G401 (cell line): Measurements from ENCODE around the gene KCNK6. TPM values are rescaled to one million over a fixed set of nuclear protein-coding genes. Genes with fewer than 3 reads are reported as not detected.

Source experiments
- DNase-seq: peaks from one replicate; pipeline ENCODE4 v3.0.0-alpha.2; 2015; ENCODE audit warnings: low spot score
- in situ Hi-C: cut with HindIII; loops from 2 replicates; pipeline ENCODE4 v1.10.0; 2016; ENCODE audit warnings: low sequenced_read_pairs, mixed read lengths
- total RNA-seq: library from RNA; depleted of rRNA; stranded (reverse); fragments of >200 nt; shearing (Covaris generic); gene quantifications from 2 replicates; pipeline ENCODE4 v1.2.3, GENCODE V29; 2014

Gene KCNK6
- total RNA-seq, 1 experiment from 2014 or later: 1.4 TPM

DNA sequence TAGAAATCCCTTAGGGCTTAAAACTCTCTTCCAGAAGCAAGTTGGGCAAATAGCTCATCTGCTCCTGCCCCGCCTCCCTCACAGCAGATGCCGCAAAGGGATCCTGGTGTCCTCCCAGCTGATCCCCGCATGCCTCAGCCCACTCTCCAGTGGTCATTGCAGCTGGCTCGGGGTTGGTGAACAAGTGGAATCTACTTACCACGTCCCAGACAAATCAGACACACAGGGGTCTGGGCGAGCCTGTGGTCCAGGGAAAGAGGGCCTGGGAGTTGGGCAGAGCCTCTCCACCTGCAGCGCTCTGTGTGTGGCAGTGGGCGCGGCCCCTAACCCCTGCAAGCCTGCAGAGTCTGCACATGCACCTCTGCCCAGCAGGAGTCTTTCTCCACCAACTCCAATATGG, 26.4 kb upstream of the KCNK6 start:
- in situ Hi-C loops: no loop called here
- DNase-seq: no peak

DNA sequence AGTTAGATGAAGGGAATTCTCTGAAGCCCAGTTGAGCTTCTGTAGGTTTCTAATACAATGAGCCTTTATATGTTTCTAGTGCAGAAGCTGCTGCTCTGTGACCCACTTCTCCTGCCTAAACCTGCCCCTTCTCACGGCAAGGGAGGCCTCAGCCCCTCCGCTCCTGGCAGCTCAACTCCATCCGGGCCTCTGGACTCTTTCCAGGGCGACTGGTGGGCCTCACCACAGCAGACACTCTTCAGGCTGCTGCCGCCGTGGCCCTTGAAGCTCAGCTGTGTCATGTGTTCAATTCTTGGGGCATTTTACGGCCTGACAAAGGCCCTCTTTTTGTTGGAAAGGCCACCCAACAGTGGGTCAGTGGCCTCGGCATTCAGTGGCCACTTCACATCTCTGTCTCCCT, 25.6 kb upstream of the KCNK6 start:
- in situ Hi-C loops: no loop called here
- DNase-seq: no peak

DNA sequence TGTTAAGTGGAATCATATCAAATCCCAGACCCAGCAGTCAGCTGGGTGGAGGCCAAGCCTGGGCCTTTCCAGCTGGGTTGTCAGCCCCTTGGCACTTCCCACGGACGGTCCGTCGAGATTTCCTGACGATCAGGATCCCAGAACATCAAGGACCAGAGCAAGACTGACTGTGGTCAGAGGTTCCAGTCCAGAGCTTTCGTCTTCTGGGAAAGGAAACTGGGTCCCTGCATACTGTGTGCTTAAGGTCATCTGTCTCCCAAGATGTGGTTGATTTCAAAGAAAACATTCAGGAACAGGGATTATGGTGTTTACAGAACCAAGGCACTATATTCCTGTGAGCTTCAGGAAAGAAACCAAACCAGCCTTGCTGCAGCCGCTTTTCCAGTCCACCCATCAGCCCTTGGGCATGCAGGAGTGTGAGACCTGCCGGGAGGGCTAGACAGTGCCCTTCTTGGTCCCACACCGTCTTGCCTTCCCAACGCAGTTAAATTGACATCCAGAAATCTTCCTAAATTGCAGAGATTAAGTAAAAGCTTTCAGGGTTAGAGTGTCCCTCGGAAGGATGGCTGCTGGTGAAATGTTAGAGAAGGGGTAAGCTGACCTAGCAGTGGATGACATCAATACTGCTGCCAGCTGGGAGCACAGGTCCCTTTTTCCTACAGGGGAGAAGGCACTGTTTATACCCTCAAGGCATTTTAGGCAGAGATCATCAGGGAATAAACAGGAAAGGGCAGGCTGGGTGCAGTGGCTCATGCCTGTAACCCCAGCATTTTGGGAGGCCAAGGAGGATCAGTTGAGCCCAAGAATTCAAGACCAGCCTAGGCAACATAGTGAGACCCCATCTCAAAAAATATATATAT, 20.6 kb upstream of the KCNK6 start:
- in situ Hi-C loops: no loop called here
- no peak for DNase-seq

DNA sequence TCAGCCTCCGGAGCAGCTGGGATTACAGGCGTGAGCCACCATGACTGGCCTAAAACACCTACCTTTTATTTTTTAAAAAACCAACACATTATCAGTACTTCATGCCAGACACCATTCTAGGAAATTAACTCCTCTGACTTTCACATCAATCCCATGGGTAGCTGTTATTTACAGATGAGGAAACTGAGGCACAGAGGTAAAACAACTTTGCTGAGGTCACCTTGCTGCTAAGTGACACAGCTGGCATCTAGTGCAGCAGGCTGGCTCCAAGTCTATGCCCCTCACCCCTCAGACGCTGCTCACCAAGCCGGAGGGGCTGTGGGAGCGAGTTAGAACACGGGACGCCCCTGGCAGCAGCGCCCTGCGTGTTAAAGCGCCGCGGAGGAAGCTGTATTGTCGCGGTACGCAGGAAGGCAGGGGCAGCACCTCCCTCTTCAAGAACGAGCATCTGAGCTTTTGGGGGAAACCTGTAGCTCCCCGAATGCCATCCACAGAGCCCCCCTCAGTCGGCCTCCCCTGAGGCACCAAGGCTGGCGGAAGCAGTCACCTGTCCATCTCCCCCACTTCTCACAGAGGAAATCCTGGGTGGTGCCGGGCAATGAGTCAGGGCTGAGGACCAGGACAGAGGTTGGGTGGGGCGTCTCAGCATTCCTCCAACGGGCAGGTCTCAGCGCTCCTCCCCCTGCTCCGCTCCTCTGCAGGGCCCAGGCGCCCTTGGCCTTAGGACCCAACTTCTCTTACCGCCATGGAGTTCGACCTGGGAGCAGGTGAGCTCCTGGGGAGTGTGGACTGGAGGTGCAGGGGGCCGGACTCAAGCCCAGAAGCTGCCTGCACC, 15.9 kb upstream of the KCNK6 start, which contains the start of gene C19orf33:
TSS of gene C19orf33 (plus strand) at position 735 of the 835 bp plus-strand sequence. CDS start at position 746, 11 bp downstream.
- in situ Hi-C loops: no loop called here
- DNase-seq: no peak

DNA sequence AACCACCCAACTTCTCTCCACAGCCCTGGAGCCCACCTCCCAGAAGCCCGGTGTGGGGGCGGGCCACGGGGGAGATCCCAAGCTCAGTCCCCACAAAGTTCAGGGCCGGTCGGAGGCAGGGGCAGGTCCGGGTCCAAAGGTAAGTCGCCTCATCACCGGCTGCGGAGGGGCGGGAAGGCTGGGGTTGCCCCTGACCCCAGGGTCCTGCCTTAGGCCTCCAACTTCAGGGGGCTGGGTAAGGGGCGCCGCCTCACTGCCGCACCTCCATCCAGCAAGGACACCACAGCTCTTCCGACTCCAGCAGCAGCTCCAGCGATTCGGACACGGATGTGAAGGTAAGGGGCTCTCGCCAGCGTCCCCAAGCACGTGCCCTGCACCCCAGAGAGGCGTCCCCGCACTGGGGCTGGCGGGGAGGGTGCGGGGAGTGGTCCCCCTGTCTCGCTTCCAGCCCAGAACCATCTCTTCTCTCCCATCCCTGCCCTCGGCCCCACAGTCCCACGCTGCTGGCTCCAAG, 15.2 kb upstream of the KCNK6 start:
- DNase-seq: no peak
- in situ Hi-C loops: no loop called here

DNA sequence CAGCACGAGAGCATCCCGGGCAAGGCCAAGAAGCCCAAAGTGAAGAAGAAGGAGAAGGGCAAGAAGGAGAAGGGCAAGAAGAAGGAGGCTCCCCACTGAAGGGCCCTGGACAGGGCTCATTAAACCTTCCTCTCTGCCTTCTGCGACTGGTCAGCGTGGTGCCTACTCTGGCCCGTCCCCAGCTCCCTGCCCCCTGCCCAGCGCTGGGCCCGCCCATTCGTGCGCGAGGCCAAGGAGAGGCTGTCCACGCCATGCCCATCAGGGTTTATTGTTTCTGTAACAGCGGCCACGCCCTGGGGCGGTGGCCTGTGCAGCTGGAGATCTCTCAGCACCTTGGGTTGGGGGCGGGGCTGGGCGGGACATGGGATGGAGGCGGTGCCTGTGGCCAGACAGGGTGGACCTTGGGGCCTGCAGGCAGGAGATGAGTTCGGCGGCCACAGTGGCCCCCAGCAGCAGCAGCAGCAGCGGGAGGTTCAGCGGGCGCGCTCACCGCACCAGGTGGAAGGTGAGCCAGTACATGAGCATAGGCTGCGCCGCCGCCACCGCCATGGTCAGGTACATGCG, 14.7 kb upstream of the KCNK6 start:
- in situ Hi-C loops: no loop called here
- no peak for DNase-seq

DNA sequence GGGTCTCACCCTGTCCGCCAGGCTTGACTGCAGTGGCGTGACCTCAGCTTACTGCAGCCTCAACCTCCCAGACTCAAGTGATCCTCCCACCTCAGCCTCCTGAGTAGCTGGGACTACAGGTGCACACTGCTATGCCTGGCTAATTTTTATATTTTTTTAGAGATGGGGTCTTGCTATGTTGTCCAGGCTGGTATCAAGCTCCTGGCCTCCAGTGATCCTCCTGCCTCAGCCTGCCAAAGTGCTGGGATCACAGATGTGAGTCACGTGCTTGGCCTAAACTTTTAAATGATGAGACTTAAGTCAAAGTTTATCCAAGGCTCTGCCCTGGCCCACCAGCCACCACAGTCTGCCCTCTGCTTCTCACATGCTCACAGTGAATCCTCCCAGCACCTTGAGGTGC, 13.4 kb upstream of the KCNK6 start:
- no peak for DNase-seq
- in situ Hi-C loops: no loop called here

DNA sequence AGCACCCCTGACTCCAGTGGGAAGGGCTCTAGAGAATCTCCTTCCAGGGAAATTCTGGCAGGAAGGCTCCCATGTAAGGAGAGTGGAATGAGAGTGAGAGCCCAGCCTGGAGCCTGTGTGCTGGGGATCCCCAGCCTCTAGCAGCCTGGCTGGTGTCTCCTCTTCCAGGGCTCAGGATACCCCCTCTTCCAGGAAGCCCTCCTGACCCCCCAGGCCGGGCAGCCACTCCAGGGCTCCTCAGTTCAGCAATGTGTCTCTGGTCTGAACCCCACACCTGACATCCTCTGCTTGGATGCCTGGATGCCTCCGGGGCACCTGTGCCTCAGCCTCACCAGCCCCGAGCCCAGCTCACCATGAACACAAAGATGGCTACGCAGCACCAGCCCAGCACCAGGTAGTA, 12.6 kb upstream of the KCNK6 start:
- in situ Hi-C loops: no loop called here
- no peak for DNase-seq

DNA sequence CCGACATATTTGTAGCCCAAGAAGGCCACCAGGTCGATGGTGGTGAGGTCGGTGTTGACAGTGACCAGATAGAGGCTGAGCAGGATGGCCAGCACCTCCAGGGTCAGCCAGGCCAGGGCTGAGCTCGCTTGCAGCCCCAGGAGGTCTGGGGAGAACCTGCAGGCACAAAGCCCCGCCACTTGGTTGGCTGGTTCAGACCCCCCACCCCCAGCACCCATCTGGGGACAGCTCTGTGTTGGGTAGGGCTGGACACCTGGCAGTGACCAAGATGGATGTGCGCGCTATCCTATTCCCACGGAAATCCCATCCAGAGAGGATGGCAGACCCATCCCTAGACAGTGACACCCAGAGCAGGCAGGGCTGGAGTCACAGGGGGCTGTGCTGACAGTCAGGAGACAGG, 12.0 kb upstream of the KCNK6 start:
- no peak for DNase-seq
- in situ Hi-C loops: no loop called here

DNA sequence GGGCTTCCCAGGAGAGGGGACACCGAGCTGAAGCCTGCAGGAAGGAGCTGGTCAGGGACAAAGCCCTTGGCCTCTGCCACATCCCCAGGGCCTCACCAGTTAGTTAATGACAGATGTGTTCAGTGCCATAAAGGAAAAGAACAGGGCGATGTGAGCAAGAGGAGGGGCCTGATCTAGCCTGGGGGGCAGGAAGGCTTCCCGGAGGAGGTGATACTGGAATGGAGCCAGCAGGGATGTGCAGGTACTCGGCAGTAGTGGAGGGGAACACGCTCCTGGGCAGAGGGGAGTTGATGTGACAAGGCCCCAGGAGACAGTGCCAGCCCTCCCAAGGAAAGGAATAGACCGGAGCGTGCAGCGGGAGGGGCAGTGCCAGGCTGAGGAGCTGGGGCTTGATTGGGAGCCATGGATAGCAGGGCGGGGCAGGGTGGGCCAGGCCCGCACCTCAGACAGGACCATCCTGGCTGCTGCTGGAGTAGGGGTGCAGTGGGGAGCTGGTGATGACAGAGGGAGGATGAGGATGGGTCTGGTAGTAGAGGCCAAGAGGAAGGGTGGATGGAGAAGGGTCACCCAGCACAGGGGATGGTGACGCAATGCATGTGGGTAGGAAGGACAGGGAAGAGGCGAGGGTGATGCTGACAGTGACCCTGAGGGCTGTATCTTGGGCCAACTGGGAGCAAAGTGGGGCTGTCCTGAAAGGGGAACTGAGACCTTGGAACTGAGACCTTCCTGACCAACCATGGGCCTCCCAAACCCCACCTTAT, 11.5 kb upstream of the KCNK6 start:
- no peak for DNase-seq
- in situ Hi-C loops: no loop called here

DNA sequence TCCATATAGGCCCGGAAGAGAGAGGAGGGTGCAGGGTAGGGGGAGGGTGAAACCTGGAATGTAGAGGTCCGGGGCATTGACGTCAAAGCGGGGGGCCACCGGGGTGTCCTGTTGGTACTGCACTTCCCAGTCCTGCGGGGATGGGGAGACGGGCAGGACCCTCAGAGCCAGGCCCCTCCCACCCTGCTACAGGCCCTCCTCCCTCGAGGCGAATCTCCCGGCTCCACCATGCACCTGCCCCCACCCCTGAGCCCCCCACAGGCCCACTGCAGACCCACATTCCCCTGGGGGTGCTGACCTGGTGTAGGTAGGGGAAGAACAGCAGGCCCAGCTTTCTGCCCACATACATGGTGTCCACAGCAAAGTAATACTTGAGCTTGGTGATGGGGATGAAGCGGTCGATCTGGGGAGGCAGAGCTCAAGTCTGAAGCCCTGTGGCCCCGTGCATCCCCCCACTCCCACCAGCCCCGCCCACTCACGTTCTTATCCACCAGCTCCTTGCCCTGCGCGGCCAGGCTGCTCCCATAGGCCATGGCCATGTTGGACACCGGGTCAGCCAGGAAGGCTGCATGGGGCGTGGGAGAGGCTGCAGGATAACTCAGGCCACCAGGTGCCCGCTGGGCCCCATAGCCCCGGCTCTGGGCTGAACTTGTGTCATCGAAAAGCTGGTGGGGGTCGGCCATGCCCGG, 10.6 kb upstream of the KCNK6 start:
- no peak for DNase-seq
- in situ Hi-C loops: no loop called here

DNA sequence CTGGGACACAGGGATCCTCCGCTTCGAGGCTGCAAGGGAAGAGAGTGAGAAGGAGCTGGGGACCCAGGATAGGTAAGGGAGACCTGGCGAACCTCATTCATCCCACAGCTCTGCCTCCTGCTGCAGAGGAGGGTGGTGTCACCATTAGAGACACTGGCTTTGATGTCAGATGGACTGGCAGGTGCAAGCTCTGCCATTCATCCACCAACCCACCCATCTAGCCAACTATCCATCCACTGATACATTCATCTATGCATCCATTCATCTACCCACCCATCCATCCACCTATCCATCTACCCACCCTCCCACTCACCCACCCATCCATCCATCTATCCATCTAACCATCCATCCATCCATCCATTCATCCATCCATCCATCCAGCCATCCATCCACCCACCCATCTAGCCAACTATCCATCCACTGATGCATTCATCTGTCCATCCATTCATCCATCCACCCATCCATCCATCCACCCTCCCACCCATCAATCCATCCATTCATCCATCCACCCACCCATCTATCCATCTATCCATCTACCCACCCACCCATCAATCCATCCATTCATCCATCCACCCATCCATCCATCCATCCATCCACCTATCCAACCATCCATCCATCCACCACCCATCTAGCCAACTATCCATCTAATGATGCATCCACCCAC, 9.9 kb upstream of the KCNK6 start:
- no peak for DNase-seq
- in situ Hi-C loops: no loop called here

DNA sequence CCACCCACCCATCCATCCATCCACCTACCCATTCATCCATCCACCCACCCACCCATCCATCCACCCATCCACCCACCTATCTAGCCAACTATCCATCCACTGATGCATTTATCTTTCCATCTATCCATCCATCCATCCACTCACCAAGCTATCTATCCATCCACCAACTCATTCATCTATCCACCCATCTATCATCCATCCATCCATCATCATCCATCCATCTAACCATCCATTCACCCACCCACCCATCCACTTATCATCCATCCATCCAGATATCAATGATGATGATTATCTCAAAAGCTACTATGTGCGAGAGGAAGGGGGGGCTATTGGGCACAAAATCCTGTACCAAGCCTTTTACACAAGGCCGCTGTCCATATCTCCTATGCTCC, 9.4 kb upstream of the KCNK6 start:
- DNase-seq: no peak
- in situ Hi-C loops: no loop called here

DNA sequence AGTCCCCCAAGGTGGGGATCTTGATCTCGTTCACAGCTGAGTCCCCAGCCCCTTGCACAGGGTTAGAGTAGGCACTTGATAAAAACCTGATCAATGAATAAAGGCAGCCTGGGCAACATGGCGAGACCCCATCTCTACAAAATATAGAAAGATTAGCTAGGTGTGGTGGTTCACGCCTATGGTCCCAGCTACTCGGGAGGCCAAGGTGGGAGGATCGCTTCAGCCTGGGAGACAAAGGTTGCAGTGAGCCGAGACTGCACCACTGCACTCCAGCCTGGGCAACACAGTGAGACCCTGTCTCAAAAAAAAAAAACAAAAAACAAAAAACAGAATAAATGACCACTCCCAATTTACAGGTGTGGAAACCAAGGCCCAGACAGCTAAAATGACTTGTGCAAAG, 8.7 kb upstream of the KCNK6 start:
- in situ Hi-C loops: no loop called here
- DNase-seq: no peak

DNA sequence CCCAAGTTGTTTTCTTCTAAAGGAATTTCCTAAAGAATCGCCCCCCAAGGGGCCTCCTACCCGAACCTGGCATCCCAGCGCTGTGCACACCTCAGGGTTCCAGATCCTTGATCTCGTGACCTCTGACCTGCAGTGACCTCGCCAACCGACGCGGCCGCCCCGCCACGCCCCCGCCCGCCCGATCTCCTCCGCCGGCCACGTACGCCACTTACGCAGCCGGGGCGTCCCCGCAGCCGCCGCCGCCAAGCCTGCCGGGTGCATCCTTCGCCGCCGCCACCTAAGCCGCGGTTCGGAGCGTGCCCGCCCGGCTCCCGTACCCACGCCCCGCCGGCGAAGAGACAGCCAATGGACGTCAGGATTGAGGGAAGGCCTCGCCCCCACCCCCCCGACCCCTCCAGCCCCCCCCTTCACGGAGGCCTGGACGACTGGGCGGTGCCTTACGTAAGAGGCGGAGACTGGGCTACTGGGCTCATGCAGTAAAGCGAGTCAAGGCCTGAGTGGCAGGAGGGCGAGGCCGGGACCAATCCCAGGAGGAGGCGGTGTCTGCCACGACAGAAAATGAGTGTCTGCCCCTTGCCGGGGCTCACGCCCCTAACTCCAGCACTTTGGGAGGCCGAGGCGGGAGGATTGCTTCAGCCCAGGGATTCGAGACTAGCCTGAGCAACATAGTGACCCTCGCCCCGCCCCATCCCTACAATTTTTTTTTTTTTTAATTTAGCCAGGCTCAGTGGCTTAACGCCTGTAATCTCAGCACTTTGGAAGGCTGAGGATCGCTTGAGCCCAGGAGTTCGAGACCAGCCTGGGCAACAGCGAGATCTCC, 3.8 kb upstream of the KCNK6 start, which contains the start of gene YIF1B:
TSS of gene YIF1B (minus strand) at position 291 of the 820 bp plus-strand sequence. CDS start at position 261, 30 bp downstream.
- in situ Hi-C loops: no loop called here
- DNase-seq: peak; percentile 99

DNA sequence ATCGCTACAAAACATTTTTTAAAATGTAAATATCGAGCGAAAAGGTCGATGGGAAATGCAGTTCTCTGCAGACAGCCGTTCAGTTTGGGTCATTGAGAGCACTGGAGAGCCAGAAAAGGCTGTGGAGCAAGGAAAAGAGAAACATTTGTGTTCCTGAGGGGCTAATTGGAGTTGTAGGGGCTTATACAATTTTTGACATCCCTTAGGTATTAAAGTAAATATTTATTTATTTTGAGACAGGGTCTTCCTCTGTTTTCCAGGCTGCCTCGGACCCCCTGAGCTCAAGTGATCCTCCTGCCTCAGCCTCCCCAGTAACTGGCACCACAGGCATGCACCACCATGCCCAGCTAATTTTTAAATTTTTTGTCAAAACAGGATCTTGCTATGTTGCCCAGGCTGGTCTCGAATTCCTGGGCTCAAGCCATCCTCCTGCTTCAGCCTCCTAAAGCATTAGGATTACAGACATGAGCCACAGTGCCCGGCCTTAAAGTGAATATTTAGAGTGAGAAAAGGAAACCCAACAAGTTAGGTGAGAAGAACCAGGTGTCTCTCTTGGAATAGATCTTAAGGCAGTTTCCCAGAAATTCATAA, 3.1 kb upstream of the KCNK6 start:
- DNase-seq: no peak
- in situ Hi-C loops: no loop called here

DNA sequence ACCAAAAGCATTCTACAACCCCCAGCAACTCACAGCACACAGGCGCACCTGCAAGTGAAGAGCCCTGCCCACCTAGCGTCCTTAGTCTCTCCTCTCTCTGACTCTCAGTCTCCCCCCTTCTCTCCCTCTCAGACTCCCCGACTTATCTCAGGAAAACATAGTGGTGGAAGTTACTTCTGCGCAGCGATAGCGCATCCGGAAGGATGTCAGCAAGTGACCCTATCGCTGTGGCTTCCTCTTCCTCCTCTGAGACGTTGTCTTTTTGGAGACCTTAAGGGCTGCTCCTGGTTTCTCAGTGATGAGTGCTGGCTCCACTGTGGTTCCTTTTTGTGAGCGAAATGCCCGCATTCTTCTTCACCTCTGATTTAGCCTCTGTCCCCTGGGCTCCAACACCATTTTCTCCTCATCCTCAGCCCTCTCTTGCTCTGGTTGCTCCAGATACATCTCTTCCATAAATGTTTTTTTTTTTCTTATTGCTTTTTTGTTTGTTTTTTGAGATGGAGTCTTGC, 2.5 kb upstream of the KCNK6 start:
- DNase-seq: no peak
- in situ Hi-C loops: no loop called here
